Tibial nerve (tissue), 4 donors: ENCODE data around the gene NKX6-1. TPM values are rescaled to one million over a fixed set of nuclear protein-coding genes. Genes with fewer than 3 reads are reported as not detected.

Experiments used
- DNase-seq, 2 donors: peaks; one replicate each; pipeline ENCODE4 v3.0.0-alpha.2; 2019; ENCODE audit warnings: low spot score in 2 of 2
- H3K27ac ChIP-seq, 4 donors: fragments of 200-600 bp; sonication (generic) in 3 of 4; one replicate each; pipeline ENCODE4 v1.5.1; 2017 to 2019; ENCODE audit warnings: mild to moderate bottlenecking in 1 of 4
- H3K27me3 ChIP-seq, 2 donors: fragments of 200-600 bp; sonication (generic) in 1 of 2; one replicate each; pipeline versions ENCODE4 v1.5.1 to v1.6.0; 2017 to 2019
- H3K36me3 ChIP-seq, 3 donors: fragments of 200-600 bp; sonication (generic); one replicate each; pipeline ENCODE4 v1.5.1; 2018 to 2019
- H3K4me1 ChIP-seq, 4 donors: fragments of 200-600 bp; sonication (generic) in 3 of 4; one replicate each; pipeline ENCODE4 v1.5.1; 2017 to 2019
- H3K4me3 ChIP-seq, 4 donors: fragments of 200-600 bp; sonication (generic) in 3 of 4; one replicate each; pipeline ENCODE4 v1.5.1; 2017 to 2019; ENCODE audit warnings: mild to moderate bottlenecking in 1 of 4, moderate library complexity in 1 of 4
- H3K9me3 ChIP-seq, 4 donors: fragments of 200-600 bp; sonication (generic) in 3 of 4; one replicate each; pipeline ENCODE4 v1.5.1; 2017 to 2019
- EP300 ChIP-seq, 2 donors: sonication (generic); formaldehyde crosslinking; IDR thresholded peaks; one replicate each; pipeline ENCODE4 v1.6.1; 2017; ENCODE audit warnings: antibody characterized with exemption in 2 of 2, mild to moderate bottlenecking in 1 of 2
- POLR2A ChIP-seq, 2 donors: fragments of 450-650 bp; IDR thresholded peaks; one replicate each; pipeline ENCODE4 v1.6.1; 2017; ENCODE audit warnings: antibody characterized with exemption in 2 of 2, mild to moderate bottlenecking in 2 of 2, moderate library complexity in 2 of 2
- WGBS, 2 donors: methylation state at CpG; one replicate each; pipeline ENCODE4 v1.1.5; 2018; 5-methylcytosine and 5-hydroxymethylcytosine counted together
- total RNA-seq, 4 donors: library from RNA; depleted of rRNA; stranded (reverse); fragments of >200 nt; gene quantifications; one replicate each; pipeline ENCODE4 v1.1.0, GENCODE V29; 2016
- TF ChIP-seq, protein P1 (sequence below), 5 experiments: fragments of 200-600 bp in 3 of 5; fragments of 450-650 bp in 2 of 5; sonication (generic) in 3 of 5; IDR thresholded peaks; one replicate each; pipeline ENCODE4 v1.5.1; 2016 to 2019; ENCODE audit warnings: antibody characterized with exemption in 5 of 5, mild to moderate bottlenecking in 3 of 5, moderate library complexity in 2 of 5

The NKX6-1 gene
- total RNA-seq, 4 donors from 2014 or later = 0.21 TPM; not detected in 3

- WGBS, 2 donors = 38 to 47% methylated on average over 4 of the region's 4 CpGs
- H3K4me1 ChIP-seq = no peaks in the 10 kb centered on the region
- H3K9me3 ChIP-seq = no peaks in the 10 kb centered on the region
- DNase-seq = no peak
- no peaks in the 10 kb centered on the region for H3K36me3 ChIP-seq
- H3K4me3 ChIP-seq = no peak overlapping the region
- TF ChIP-seq, protein P1, sequence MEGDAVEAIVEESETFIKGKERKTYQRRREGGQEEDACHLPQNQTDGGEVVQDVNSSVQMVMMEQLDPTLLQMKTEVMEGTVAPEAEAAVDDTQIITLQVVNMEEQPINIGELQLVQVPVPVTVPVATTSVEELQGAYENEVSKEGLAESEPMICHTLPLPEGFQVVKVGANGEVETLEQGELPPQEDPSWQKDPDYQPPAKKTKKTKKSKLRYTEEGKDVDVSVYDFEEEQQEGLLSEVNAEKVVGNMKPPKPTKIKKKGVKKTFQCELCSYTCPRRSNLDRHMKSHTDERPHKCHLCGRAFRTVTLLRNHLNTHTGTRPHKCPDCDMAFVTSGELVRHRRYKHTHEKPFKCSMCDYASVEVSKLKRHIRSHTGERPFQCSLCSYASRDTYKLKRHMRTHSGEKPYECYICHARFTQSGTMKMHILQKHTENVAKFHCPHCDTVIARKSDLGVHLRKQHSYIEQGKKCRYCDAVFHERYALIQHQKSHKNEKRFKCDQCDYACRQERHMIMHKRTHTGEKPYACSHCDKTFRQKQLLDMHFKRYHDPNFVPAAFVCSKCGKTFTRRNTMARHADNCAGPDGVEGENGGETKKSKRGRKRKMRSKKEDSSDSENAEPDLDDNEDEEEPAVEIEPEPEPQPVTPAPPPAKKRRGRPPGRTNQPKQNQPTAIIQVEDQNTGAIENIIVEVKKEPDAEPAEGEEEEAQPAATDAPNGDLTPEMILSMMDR (IDR thresholded peaks at IDR 0.05) = no peak
- TF ChIP-seq EP300 (IDR thresholded peaks at IDR 0.05) (no peak), POLR2A (IDR thresholded peaks at IDR 0.05) (no peak)
- H3K27ac ChIP-seq = no peak overlapping the region
- H3K27me3 ChIP-seq = peaks cover 0 to 13% of the 10 kb centered on the region in 2 donors
Observed at GRCh38 chr4:84470204-84470785, 28.8 kb downstream of the NKX6-1 start.

DNA sequence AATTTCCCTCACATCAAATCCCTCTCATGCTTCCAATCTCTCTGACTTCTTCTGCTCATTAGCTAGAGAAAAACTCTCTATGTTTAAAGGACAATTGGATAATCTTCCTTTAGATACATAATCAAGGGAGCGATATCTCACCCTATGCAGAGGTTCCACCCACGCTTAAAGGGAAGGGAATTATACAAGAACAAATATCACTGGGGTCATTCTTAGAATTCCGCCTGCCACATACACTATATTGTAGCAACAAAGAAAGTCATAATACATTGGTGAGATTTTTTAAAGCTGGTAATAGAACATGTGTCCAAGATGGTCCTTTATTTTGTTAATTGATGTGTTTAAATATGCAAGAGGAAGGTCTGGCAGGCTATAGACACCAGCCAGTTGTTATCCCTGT lies 31.5 kb downstream of the NKX6-1 start:
- Histone ChIP-seq H3K27ac (no peak overlapping the region), H3K36me3 (no peaks in the 10 kb centered on the region), H3K9me3 (peaks cover 0 to 9% (median 0%) of the 10 kb centered on the region in 4 donors), H3K4me1 (no peaks in the 10 kb centered on the region), H3K27me3 (no peaks in the 10 kb centered on the region), H3K4me3 (no peak overlapping the region)
- TF ChIP-seq, protein P1 (IDR thresholded peaks at IDR 0.05) = no peak
- TF ChIP-seq EP300 (IDR thresholded peaks at IDR 0.05) (no peak), POLR2A (IDR thresholded peaks at IDR 0.05) (no peak)
- 43 to 54% methylated on average over 3 of the region's 3 CpGs for WGBS, 2 donors
- DNase-seq = no peak

DNA sequence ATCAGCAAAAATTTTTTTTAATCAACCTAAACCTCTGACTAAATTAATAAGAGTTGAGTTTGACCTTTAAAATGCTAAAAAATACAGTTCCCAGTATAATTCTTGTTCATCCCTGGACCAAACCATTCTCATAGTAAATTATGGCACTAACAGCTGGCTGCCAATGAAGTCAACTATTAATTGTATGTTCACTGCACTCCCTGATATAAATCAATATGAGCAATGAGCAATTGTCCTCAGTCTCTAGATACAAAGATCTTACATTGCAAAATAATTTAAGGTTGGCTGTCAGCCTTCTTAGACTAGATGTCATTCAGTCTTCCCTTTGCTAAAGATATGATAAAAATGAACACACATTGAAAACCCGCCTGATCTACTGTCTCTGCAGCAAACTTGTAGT lies 39.3 kb downstream of the NKX6-1 start:
- Histone ChIP-seq H3K9me3 (peaks cover 0 to 9% (median 0%) of the 10 kb centered on the region in 4 donors), H3K27me3 (no peaks in the 10 kb centered on the region), H3K27ac (no peak overlapping the region), H3K4me1 (no peaks in the 10 kb centered on the region), H3K36me3 (no peaks in the 10 kb centered on the region), H3K4me3 (no peak overlapping the region)
- no peak for DNase-seq
- no peak for TF ChIP-seq POLR2A (IDR thresholded peaks at IDR 0.05)
- no peak for TF ChIP-seq EP300 (IDR thresholded peaks at IDR 0.05)
- TF ChIP-seq, protein P1 (IDR thresholded peaks at IDR 0.05) = no peak
- WGBS, 2 donors = 84 to 92% methylated on average over 1 of the region's 1 CpG

- H3K4me3 ChIP-seq = no peak overlapping the region
Observed at GRCh38 chr4:84456157-84456556, 42.9 kb downstream of the NKX6-1 start.

DNA sequence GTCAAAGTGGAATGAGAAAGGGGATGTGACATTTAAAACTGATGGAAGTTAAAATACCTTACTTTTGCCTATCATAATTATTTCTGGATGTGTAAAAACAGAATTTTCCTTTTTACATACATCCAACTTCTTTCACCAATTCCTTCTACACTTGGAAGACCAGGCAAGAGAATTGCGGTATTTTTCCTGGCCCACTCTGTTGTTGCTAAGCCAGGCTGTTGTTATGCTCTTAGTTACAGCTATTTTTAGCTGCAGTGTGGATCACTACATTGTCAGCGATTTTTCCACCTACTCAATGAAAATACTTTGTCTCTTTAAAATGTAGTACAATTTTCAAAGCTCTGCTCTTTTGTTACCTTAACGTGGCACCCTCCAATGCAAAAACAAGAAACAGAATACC lies 43.4 kb downstream of the NKX6-1 start:
- H3K4me3 ChIP-seq = no peak overlapping the region
- H3K9me3 ChIP-seq = no peaks in the 10 kb centered on the region
- H3K36me3 ChIP-seq = no peaks in the 10 kb centered on the region
- no peak overlapping the region for H3K27ac ChIP-seq
- H3K4me1 ChIP-seq = no peaks in the 10 kb centered on the region
- no peak for TF ChIP-seq EP300 (IDR thresholded peaks at IDR 0.05)
- no peak for TF ChIP-seq POLR2A (IDR thresholded peaks at IDR 0.05)
- TF ChIP-seq, protein P1 (IDR thresholded peaks at IDR 0.05) = no peak
- no peak for DNase-seq
- 41 to 57% methylated on average over 3 of the region's 3 CpGs for WGBS, 2 donors
- H3K27me3 ChIP-seq = no peaks in the 10 kb centered on the region

More at GRCh38 chr4:84456157-84456556, 42.9 kb downstream of the NKX6-1 start:
- Histone ChIP-seq H3K4me1 (no peaks in the 10 kb centered on the region), H3K36me3 (no peaks in the 10 kb centered on the region), H3K27ac (no peak overlapping the region), H3K27me3 (no peaks in the 10 kb centered on the region), H3K9me3 (no peaks in the 10 kb centered on the region)
- 76 to 82% methylated on average over 4 of the region's 4 CpGs for WGBS, 2 donors
- TF ChIP-seq POLR2A (IDR thresholded peaks at IDR 0.05) = no peak
- TF ChIP-seq, protein P1 (IDR thresholded peaks at IDR 0.05) = no peak
- TF ChIP-seq EP300 (IDR thresholded peaks at IDR 0.05) = no peak
- DNase-seq = no peak
